ENCODE results near the gene NRP1.

- no peak for TF ChIP-seq CTCF (conservative IDR thresholded peaks at IDR 0.05; ENCODE audit: low read depth, low read length)
- no peak for TF ChIP-seq EZH2phosphoT487 (IDR thresholded peaks at IDR 0.05; ENCODE audit: borderline replicate concordance, low read length)
- TF ChIP-seq EZH2 (IDR thresholded peaks at IDR 0.05; ENCODE audit: low read length, unreplicated experiment): no peak
Measured at GRCh38 chr10:33302208-33302829, 32.1 kb downstream of the NRP1 start.

Data from PC-3 (cell line).